Stimulated activated CD8-positive, alpha-beta memory T cell treated with anti-CD3 and anti-CD28 coated beads, Interleukin-15, amount 100 ng/mL, for 24 hours (primary cell): ENCODE data around the gene SLC2A10.

Experiments used
- DNase-seq: peaks from one replicate; pipeline ENCODE4 v3.0.0-alpha.2; 2020; ENCODE audit warnings: low read depth

The SLC2A10 gene

DNA sequence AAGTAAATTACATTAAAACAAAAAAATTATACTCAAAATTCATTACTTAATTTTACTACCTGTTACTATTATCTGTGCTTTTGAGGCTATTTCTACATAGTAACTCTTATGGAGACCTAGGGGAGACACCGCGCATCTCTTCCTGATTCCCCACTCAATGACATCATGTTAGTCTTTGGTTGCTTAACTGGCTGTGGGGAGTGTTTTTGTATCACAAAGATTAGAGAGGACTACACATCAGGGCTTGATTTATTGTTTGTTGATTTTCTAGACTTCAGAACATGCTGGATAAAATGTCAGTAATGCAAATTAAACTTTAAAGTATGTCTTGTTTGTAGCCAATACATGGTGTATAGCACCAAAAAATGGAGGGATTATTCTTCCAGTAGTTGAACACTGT lies 26.0 kb downstream of the SLC2A10 start:
- DNase-seq: no peak

DNA sequence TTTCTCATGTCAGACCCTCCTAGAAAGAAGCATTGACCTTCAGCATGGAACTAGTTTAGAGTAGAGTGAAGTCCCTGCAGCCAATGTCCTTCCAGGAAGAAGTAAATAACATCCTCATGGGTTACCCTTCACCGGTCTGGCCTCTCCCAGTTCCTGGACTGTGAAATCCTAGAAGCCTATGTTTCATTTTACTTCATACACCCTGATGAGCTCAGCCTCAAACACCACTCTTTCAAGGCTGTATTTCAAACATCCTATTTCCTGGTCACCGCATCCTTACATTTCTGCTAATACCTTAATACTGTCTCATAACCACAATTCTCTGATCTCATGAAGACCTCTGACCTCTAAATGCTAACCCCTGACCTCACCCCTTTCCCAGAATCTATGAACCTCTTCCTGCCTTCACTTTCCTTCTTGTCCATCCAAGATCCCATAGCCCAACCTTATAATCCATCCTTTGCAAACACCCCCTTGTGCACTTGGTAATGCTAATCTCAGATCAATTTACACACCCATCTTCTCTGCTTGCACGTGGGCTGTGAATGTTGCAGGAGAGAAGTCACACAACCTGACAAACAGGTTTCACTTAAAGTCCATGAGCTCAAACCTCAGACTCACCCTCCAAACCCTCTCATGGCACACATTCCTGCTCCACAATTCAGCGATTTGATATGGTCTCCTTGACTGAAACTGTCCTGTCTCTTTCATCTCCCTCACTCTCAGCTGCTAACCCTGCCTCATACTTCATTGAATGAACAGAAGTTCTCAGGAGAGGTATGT lies 30.2 kb downstream of the SLC2A10 start:
- no peak for DNase-seq

DNA sequence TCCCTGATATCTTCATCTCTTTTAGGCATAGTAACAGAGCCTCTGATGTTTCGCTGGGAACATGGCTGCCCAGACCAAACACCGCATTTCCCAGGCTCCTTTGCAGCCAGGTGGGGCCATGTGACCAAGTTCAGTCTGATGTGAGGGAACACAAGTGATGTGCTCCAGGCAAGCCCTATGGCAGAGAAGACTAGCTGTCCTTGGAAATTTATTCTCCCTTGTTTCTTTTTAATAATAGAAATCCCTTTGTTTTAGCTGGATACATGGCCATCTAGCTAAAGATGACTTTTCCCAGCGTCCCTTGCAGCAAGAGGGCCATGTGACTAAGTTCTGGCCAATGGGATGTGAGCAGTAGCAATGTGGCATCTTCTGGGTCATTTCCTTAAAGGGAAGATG lies 30.8 kb downstream of the SLC2A10 start:
- no peak for DNase-seq

- no peak for DNase-seq
Measured at GRCh38 chr20:46741924-46742668, 32.6 kb downstream of the SLC2A10 start.

DNA sequence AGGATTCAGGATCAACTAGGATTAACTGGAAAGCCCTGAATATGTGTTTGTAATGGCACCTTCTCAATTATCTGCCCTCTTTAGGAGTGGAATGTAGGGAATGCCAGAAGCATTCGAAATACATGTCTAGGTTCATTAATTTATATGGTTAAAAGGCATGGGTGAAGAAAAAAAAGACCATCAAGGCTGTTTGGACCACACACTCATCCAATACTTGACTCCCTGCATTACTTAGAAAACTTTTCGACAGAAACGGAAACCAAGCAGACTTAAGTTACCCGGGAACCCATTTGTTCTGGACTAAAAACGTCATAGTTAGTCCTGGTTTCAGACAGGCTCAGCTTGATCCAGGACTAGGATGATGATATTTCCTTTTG lies 33.2 kb downstream of the SLC2A10 start:
- no peak for DNase-seq

DNA sequence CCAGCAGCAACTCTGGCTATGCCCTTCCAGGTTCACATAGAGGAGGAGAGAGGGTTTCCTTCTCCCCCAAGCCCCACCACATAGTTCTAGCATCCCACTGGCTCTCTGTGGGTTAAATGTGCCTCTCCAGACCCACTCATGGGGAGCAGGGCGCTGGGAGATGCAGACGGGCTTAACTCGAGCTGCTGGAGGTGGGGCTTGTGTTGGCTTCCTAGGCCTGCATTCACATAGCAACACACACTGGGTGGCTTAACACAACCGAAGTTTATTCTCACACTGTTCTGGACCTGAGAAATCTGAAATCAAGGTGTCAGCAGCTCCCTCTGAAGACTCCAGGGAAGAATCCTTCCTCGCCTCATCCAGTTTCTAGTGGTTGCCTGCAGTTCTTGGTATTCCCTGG lies 33.6 kb downstream of the SLC2A10 start:
- DNase-seq: no peak

GRCh38 chr20:46746956-46747526 lies 37.6 kb downstream of the SLC2A10 start:
- DNase-seq: no peak

DNA sequence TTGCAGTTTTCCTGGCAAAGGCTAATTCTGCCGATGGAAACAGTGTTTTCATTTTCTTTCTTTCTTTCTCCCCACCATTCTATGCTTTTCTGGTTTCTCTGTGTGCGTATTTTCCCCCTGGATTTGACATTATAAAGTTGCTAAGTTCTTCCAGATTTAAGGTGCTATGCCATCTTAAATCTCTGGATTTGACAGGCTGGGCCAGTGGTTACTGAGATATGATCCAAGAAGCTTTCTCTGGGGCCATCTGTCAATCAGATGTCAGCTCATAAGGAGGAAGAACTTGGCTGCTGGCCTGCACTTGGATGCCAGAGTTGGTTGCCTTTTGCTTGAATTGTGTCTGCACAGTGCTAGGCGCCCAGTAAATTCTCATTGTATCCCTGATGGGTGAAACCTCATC lies 39.7 kb downstream of the SLC2A10 start:
- no peak for DNase-seq

DNA sequence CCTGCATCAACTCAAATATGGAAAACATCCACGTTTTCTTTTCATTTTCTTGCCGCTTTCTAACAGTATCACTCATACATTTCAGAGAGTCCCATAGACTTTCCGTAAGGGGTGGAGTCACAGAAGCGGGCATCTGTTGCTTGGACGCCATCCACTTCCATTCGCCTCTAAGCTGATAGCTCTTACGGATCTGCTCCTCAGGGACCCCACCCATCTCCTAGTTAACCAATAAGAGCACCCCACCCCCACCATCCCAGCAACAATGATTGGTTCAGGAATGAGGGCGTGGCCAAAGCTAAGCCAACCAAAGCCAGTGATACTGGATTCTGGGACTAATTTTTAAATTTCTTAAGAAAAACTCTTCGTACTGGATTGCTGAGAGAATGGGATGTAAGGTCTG lies 42.4 kb downstream of the SLC2A10 start:
- no peak for DNase-seq

- peak; percentile 26 for DNase-seq
Measured at GRCh38 chr20:46752728-46753127, 43.3 kb downstream of the SLC2A10 start.

DNA sequence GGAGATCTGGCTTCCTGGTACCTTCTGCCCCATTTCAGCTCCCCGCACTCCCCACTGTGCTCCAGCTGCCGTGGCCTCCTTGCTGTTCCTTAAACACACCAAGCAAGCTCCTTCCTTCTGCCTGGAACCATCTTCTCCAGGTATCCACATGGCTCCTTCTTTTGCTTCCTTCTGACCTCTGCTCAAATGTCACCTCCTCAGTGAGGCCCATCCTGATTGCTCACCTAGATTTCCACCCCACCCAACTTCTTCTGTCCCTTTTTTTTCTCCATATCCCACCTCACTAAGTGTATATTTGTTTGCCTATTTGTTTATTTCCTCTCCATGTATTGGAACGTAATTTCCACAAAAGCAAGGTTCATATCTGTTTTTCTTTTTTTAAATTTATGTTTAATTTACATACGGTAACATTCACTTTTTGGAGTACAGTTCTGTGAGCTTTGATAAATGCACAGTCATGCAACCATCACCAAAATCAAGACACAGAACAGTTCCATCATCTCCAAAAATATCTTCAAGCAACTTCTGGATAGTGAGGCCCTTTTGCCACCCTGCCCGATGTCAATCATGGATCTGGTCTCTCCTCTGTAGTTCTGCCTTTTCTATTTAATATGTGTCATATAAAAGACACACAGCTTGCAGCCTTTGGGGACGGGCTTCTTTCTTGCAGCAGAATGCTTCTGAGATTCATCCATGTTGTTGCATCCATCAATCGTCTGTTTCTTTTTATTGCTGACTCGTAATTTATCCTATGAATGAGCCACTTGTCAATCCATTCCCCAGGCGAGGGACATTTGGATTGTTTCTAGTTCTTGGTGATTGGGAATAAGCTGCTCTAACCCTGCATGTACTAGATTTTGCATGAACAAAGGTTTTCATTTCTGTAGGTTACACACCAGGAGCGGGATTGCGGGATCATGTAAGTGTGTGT lies 46.3 kb downstream of the SLC2A10 start:
- no peak for DNase-seq

DNA sequence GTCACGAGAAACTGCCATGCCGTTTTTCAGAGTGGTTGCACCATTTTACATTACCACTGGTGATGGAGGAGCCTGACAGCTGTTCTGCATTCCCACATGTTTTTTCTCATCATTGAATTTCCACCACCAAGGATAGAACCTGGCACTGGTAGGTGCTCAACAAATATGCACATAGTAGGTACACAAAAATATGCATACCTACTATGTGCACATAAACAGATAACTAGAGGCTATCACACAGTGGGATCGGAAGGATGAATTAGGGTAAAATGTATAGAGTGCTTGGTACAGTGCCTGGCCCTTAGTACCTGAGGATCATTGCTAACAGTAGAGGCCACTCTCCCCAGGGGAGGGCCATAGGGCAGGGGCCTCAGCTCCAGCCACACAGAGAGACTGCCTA lies 47.0 kb downstream of the SLC2A10 start:
- DNase-seq: no peak

GRCh38 chr20:46757135-46757534 lies 47.7 kb downstream of the SLC2A10 start:
- DNase-seq: no peak

- no peak for DNase-seq
Measured at GRCh38 chr20:46757754-46758678, 48.6 kb downstream of the SLC2A10 start.

DNA sequence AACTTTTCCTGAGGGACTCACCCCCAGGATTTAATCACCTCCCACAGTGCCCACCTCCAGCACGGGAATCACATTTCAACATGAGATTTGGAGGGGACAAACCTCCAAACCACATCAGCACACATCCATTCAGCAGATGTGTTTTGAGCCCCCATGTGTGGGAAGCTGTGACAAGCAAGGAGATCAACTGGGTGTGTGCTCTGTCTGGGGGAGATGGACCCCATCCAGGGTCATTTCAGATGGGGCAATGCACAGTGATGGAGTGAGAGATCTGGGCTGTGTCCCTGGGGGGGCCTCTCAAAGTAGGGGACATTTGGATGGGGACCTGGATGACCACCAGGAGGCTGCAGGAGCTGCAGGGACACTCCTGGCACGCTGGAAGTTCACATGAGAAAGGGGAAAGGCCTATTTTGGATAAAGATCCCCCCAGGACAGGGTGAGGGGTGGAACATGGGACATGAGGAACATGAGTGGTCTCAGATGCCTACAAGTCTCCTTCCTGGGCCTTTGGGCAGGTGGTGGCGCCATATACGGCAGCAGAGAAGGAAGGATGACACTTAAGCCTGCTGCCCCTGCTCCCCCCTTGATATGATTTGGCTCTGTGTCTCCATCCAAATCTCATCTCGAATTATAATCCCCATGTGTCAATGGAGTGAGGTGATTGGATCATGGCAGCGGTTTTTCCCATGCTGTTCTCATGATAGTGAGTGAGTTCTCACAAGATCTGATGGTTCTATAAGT lies 49.6 kb downstream of the SLC2A10 start:
- no peak for DNase-seq

DNA sequence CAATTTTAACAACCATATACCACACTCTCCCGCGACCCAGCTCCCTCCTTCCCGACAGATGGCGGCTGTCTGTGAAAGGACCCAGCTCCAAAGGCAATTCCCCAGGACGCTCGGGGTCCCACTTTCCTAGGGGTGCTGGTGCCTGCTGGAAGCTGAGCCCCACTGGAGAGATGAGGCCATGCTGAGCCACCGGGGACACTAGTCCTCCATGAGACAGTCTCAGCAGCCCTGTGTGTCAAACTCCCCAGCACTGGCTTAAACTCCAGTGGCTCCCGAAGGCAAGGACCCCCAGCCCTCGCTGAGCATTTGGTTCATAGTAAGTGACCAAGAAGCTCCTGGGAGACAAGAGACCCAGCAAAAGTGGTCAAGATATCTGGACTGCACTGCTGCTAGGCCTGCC lies 52.1 kb downstream of the SLC2A10 start:
- no peak for DNase-seq

DNA sequence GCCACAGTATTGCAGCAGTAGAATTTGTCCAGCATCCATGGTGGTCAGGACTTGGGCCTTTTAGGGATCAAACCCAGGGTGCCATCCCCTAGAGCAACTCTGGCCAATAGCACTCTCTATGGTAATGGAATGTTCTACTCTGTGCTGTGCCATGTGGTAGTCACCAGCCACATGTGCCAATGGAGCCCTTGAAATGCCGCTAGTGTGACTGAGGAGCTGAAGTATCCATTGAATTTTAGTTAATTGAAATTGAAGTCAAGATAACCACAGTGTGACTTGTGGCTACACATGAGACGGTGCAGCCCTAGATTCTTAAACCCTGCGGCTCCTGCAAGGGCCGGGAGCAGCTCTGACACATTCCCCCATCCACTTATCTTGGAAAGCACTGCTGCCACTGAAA lies 54.6 kb downstream of the SLC2A10 start:
- no peak for DNase-seq

- DNase-seq: no peak
Measured at GRCh38 chr20:46765506-46766120, 56.2 kb downstream of the SLC2A10 start.

GRCh38 chr20:46767127-46767761 lies 57.8 kb downstream of the SLC2A10 start:
- no peak for DNase-seq
